Loucy (cell line): ENCODE data around the gene CLEC16A.

Experiments
- H2AFZ ChIP-seq: fragments of 200-600 bp; sonication (generic); 2 replicates; pipeline ENCODE4 v1.6.0; 2016; ENCODE audit warnings: antibody characterized with exemption, mild to moderate bottlenecking, low read length, moderate library complexity
- H3F3A ChIP-seq: fragments of 200-600 bp; 2 replicates; pipeline ENCODE4 v1.6.0; 2016; ENCODE audit warnings: antibody characterized with exemption, low read depth, mild to moderate bottlenecking
- H3K27me3 ChIP-seq: fragments of 200-600 bp; sonication (generic); 2 replicates; pipeline ENCODE4 v1.6.1; 2014; ENCODE audit warnings: low read length, mild to moderate bottlenecking; ENCODE audit not compliant: insufficient read depth, poor library complexity, severe bottlenecking
- H3K36me3 ChIP-seq: fragments of 200-600 bp; sonication (generic); 2 replicates; pipeline ENCODE4 v1.6.1; 2016; ENCODE audit warnings: low read length; ENCODE audit not compliant: insufficient read depth
- H3K4me1 ChIP-seq: fragments of 200-600 bp; sonication (generic); 2 replicates; pipeline ENCODE4 v1.5.1; 2014; ENCODE audit warnings: low read length, mild to moderate bottlenecking; ENCODE audit not compliant: insufficient read depth, poor library complexity, severe bottlenecking
- H3K4me2 ChIP-seq: fragments of 200-600 bp; sonication (generic); 2 replicates; pipeline ENCODE4 v1.6.0; 2014; ENCODE audit warnings: antibody characterized with exemption, low read length, low read depth, mild to moderate bottlenecking; ENCODE audit not compliant: poor library complexity, severe bottlenecking
- H3K4me3 ChIP-seq: fragments of 200-600 bp; sonication (generic); 2 replicates; pipeline ENCODE4 v1.5.1; 2014; ENCODE audit warnings: low read length, mild to moderate bottlenecking, mixed read lengths; ENCODE audit not compliant: poor library complexity, severe bottlenecking
- H3K79me2 ChIP-seq: fragments of 200-600 bp; sonication (generic); 2 replicates; pipeline ENCODE4 v1.6.1; 2014; ENCODE audit warnings: low read length; ENCODE audit not compliant: insufficient read depth
- H3K9ac ChIP-seq: fragments of 200-600 bp; sonication (generic); 2 replicates; pipeline ENCODE4 v1.6.0; 2014; ENCODE audit warnings: mild to moderate bottlenecking, low read depth, low read length, moderate library complexity; ENCODE audit not compliant: poor library complexity, severe bottlenecking
- H3K9me2 ChIP-seq: fragments of 200-600 bp; sonication (generic); replicated peaks from 2 replicates; pipeline ENCODE4 v1.6.1; 2016; ENCODE audit warnings: low read depth, low read length, mixed read lengths
- H3K9me3 ChIP-seq: fragments of 200-600 bp; sonication (generic); 2 replicates; pipeline ENCODE4 v1.6.1; 2014; ENCODE audit warnings: mild to moderate bottlenecking, antibody characterized with exemption, low read length, low read depth; ENCODE audit not compliant: insufficient read depth
- H4K20me1 ChIP-seq: fragments of 200-600 bp; sonication (generic); 2 replicates; pipeline ENCODE4 v1.6.0; 2014; ENCODE audit warnings: antibody characterized with exemption, low read length, mild to moderate bottlenecking; ENCODE audit not compliant: insufficient read depth, poor library complexity, severe bottlenecking
- EZH2phosphoT487 ChIP-seq: fragments of 200-600 bp; IDR thresholded peaks from 2 replicates; pipeline ENCODE4 v1.6.1; 2018; ENCODE audit warnings: antibody characterized with exemption, mild to moderate bottlenecking, moderate library complexity, borderline replicate concordance
- TF ChIP-seq, protein P1 (sequence below): fragments of 200-600 bp; sonication (generic); conservative IDR thresholded peaks from 2 replicates; pipeline ENCODE4 v1.5.1; 2014; ENCODE audit warnings: mild to moderate bottlenecking, antibody characterized with exemption, low read length

The CLEC16A gene

DNA sequence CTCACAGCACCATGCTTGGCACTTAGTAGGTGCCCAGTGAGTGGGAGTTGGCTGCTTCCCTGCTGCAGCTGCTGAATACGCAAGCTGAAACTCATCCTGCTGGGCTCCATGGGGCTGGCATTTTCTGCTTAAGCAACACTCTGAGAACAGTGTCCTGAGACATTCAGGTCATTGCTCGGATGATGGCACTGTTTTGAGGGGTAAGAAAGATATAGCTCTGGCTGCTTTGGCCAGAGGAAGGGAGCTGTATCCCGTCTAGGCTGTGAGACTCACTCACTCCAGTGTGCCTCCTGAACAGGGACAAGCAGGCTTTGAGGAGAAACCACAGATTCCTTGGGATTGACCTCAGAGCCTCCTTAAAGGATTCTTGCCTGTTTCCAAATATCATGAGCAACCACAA, 120.5 kb downstream of the CLEC16A start:
- Histone ChIP-seq H3K79me2 (no peaks in the 10 kb centered on the region), H3K4me3 (no peak overlapping the region), H3K9ac (no peak overlapping the region), H3K27me3 (no peaks in the 10 kb centered on the region), H3K9me2 (no peaks in the 10 kb centered on the region), H3K36me3 (no peaks in the 10 kb centered on the region), H4K20me1 (no peaks in the 10 kb centered on the region), H3F3A (no peaks in the 10 kb centered on the region), H3K4me1 (no peaks in the 10 kb centered on the region), H3K9me3 (no peaks in the 10 kb centered on the region), H2AFZ (no peak overlapping the region), H3K4me2 (no peak overlapping the region)
- TF ChIP-seq, protein P1, sequence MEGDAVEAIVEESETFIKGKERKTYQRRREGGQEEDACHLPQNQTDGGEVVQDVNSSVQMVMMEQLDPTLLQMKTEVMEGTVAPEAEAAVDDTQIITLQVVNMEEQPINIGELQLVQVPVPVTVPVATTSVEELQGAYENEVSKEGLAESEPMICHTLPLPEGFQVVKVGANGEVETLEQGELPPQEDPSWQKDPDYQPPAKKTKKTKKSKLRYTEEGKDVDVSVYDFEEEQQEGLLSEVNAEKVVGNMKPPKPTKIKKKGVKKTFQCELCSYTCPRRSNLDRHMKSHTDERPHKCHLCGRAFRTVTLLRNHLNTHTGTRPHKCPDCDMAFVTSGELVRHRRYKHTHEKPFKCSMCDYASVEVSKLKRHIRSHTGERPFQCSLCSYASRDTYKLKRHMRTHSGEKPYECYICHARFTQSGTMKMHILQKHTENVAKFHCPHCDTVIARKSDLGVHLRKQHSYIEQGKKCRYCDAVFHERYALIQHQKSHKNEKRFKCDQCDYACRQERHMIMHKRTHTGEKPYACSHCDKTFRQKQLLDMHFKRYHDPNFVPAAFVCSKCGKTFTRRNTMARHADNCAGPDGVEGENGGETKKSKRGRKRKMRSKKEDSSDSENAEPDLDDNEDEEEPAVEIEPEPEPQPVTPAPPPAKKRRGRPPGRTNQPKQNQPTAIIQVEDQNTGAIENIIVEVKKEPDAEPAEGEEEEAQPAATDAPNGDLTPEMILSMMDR = no peak
- no peak for TF ChIP-seq EZH2phosphoT487

DNA sequence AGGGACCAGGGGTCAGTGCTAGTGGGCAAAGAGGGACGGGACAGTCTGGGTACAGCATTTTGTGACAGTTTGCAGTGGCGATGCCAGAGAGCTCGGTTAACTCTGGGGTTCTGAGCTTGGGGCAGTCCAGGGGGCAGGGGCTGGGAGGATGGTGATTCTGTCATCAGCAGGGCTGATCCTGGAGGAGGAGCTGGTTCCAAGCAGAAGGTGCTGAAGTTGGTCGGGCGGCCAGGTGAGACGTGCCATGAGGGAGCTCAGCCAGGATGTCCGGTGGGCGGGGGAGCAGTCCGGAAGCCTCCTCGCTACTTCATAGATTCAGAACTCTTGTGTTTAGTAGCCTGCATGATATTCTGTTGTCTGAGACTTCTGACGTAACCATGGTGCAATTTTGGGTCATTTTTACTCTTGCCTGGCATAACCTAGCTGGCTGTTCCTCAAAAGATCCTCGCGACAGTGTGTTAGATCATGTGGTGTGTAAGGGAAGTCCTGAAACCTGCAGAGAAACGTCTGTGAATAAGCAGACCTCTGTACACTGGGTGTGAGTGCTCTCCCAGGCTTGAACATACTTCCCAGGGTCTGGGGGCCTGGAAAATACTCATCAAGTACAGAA, 122.0 kb downstream of the CLEC16A start:
- Histone ChIP-seq H3K4me2 (no peak overlapping the region), H3K9me3 (no peaks in the 10 kb centered on the region), H3F3A (no peaks in the 10 kb centered on the region), H3K4me1 (no peaks in the 10 kb centered on the region), H3K4me3 (no peak overlapping the region), H4K20me1 (no peaks in the 10 kb centered on the region), H2AFZ (no peak overlapping the region), H3K79me2 (no peaks in the 10 kb centered on the region), H3K9me2 (no peaks in the 10 kb centered on the region), H3K9ac (no peak overlapping the region), H3K36me3 (no peaks in the 10 kb centered on the region), H3K27me3 (no peaks in the 10 kb centered on the region)
- TF ChIP-seq, protein P1 = no peak
- no peak for TF ChIP-seq EZH2phosphoT487

DNA sequence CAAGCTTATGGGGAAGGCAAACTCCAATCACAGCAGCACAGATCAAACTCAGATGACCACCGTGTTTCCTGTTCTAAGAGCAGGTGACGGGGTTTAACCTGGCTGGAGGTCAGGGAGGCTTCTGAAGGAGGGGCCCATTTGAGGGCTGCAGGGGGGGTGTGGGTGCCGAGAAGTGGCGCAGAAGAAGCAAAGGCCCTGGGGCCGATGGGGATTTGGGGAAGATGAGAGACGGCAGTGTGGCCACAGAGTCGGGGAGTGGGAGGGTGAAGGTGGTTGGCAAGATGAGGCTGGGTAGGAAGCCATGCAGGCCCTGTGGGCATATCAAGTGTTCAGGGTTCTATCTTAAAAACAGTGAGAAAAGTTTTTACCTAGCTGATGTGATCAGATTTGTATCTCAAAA, 122.9 kb downstream of the CLEC16A start:
- Histone ChIP-seq H2AFZ (no peak overlapping the region), H3K4me1 (no peaks in the 10 kb centered on the region), H3K9ac (no peak overlapping the region), H3K9me3 (no peaks in the 10 kb centered on the region), H4K20me1 (no peaks in the 10 kb centered on the region), H3K36me3 (no peaks in the 10 kb centered on the region), H3K4me2 (no peak overlapping the region), H3F3A (no peaks in the 10 kb centered on the region), H3K27me3 (no peaks in the 10 kb centered on the region), H3K9me2 (no peaks in the 10 kb centered on the region), H3K4me3 (no peak overlapping the region), H3K79me2 (no peaks in the 10 kb centered on the region)
- TF ChIP-seq EZH2phosphoT487 = no peak
- TF ChIP-seq, protein P1 = no peak
